HCT116 (cell line): ENCODE measurements around the gene COL19A1. TPM values are rescaled to one million over a fixed set of nuclear protein-coding genes. Genes with fewer than 3 reads are reported as not detected.

ENCODE experiments used
- ATAC-seq: fragments of 200-7000 bp; cut with Tn5 transposase; 2 replicates; pipeline ENCODE4 v1.9.1; 2020; ENCODE audit warnings: mild to moderate bottlenecking, moderate library complexity
- BruUV-seq: library from RNA; stranded (reverse); fragments of 400-500 nt; replicated peaks from 2 replicates; lab custom pipeline; 2021; lab: Mats Ljungman, UMichigan
- CTCF ChIA-PET: fragments of 300-600 bp; sonication (Branson Sonifier 250); formaldehyde crosslinking; loops from one replicate; lab custom pipeline; 2021; ENCODE audit warnings: antibody characterized with exemption; lab: Charles Lee
- POLR2A ChIA-PET: fragments of 300-600, 350-600 bp; sonication (Branson Sonifier 250); formaldehyde crosslinking; loops from one replicate; lab custom pipeline; 2021; ENCODE audit warnings: antibody characterized with exemption; lab: Charles Lee
- RAD21 ChIA-PET, 2 experiments: fragments of 300-600 bp; sonication (Branson Sonifier 250); formaldehyde crosslinking; loops; one replicate each; lab custom pipeline; 2023; ENCODE audit warnings: low total read pairs in 2 of 2; ENCODE audit not compliant: uncharacterized antibody in 2 of 2, unreplicated experiment in 2 of 2, low non-redundant PET in 1 of 2; lab: Charles Lee
- DNase-seq: peaks from one replicate; pipeline ENCODE4 v3.0.0-alpha.2; 2010; ENCODE audit warnings: low read depth, low spot score
- H2AFZ ChIP-seq: fragments of 200-600 bp; shearing (Covaris generic), sonication (generic); 2 replicates; pipeline ENCODE4 v1.6.1; 2017; ENCODE audit warnings: low read depth, mixed run types, mixed read lengths, antibody characterized with exemption, low read length; ENCODE audit not compliant: poor library complexity, severe bottlenecking
- H3K27ac ChIP-seq: 2 replicates; pipeline ENCODE4 v1.5.1; 2012; ENCODE audit warnings: low read depth, low read length
- H3K27me3 ChIP-seq: fragments of 200-600 bp; sonication (generic); 2 replicates; pipeline ENCODE4 v1.6.1; 2016; ENCODE audit warnings: mixed run types, low read length, mixed read lengths; ENCODE audit not compliant: insufficient read depth
- H3K36me3 ChIP-seq, 2 experiments: fragments of 200-500 bp in 1 of 2; fragments of 200-600 bp in 1 of 2; sonication (Bioruptor generic) in 1 of 2; sonication (generic) in 1 of 2; 2 replicates each; pipeline versions ENCODE4 v1.5.1 to v1.6.1; 2014 to 2016; ENCODE audit warnings: low read length in 2 of 2, inconsistent platforms in 1 of 2, mixed read lengths in 1 of 2, mixed run types in 1 of 2; ENCODE audit not compliant: insufficient read depth in 2 of 2, control insufficient read depth in 1 of 2
- H3K4me1 ChIP-seq, 2 experiments: fragments of 200-600 bp in 1 of 2; sonication (generic) in 1 of 2; 2 replicates each; pipeline versions ENCODE4 v1.5.1 to v1.6.1; 2012 to 2017; ENCODE audit warnings: low read length in 2 of 2, inconsistent platforms in 1 of 2, mild to moderate bottlenecking in 1 of 2, mixed read lengths in 1 of 2, mixed run types in 1 of 2, moderate library complexity in 1 of 2; ENCODE audit not compliant: insufficient read depth in 2 of 2, control insufficient read depth in 1 of 2
- H3K4me2 ChIP-seq: fragments of 200-600 bp; sonication (generic); 2 replicates; pipeline ENCODE4 v1.6.1; 2017; ENCODE audit warnings: mixed run types, low read length, mixed read lengths
- H3K4me3 ChIP-seq, 2 experiments: fragments of 200-600 bp in 1 of 2; sonication (generic) in 1 of 2; replicated peaks in 1 of 2; 2 replicates each; pipeline ENCODE4 v1.5.1; 2011 to 2016; ENCODE audit warnings: low read length in 2 of 2, control low read depth in 1 of 2, low read depth in 1 of 2, mild to moderate bottlenecking in 1 of 2, mixed read lengths in 1 of 2, mixed run types in 1 of 2
- H3K79me2 ChIP-seq: fragments of 200-600 bp; sonication (generic); 2 replicates; pipeline ENCODE4 v1.6.1; 2017; ENCODE audit warnings: mild to moderate bottlenecking, mixed run types, low read length, moderate library complexity, mixed read lengths; ENCODE audit not compliant: insufficient read depth
- H3K9ac ChIP-seq: fragments of 200-600 bp; sonication (generic); 2 replicates; pipeline ENCODE4 v1.6.1; 2016; ENCODE audit warnings: low read length, mixed read lengths
- H3K9me2 ChIP-seq: fragments of 200-600 bp; sonication (generic), shearing (Covaris generic); 2 replicates; pipeline ENCODE4 v1.6.1; 2017; ENCODE audit warnings: mixed run types, mild to moderate bottlenecking, moderate library complexity; ENCODE audit not compliant: insufficient read depth
- H3K9me3 ChIP-seq, 2 experiments: fragments of 200-500 bp in 1 of 2; fragments of 200-600 bp in 1 of 2; sonication (Bioruptor generic) in 1 of 2; sonication (generic) in 1 of 2; 2 replicates each; pipeline ENCODE4 v1.6.1; 2014 to 2017; ENCODE audit warnings: low read length in 2 of 2, mixed read lengths in 2 of 2, inconsistent platforms in 1 of 2, low read depth in 1 of 2, mild to moderate bottlenecking in 1 of 2, mixed run types in 1 of 2, moderate library complexity in 1 of 2; ENCODE audit not compliant: control insufficient read depth in 1 of 2, insufficient read depth in 1 of 2
- H4K20me1 ChIP-seq: fragments of 200-600 bp; sonication (generic), shearing (Covaris generic); 2 replicates; pipeline ENCODE4 v1.6.1; 2017; ENCODE audit warnings: mixed run types, mild to moderate bottlenecking, moderate library complexity; ENCODE audit not compliant: insufficient read depth
- CBX3 ChIP-seq: IDR thresholded peaks from 2 replicates; pipeline ENCODE4 v1.6.1; 2012; ENCODE audit warnings: low read depth
- ELF1 ChIP-seq: IDR thresholded peaks from 2 replicates; pipeline ENCODE4 v1.6.1; 2012; ENCODE audit warnings: low read depth, borderline replicate concordance
- POLR2AphosphoS5 ChIP-seq: IDR thresholded peaks from 2 replicates; pipeline ENCODE4 v1.6.1; 2011; ENCODE audit warnings: mild to moderate bottlenecking, low read depth, low read length, moderate library complexity
- SP1 ChIP-seq: IDR thresholded peaks from 2 replicates; pipeline ENCODE4 v1.6.1; 2012; ENCODE audit warnings: low read depth
- SRF ChIP-seq: IDR thresholded peaks from 2 replicates; pipeline ENCODE4 v1.6.1; 2012; ENCODE audit warnings: low read depth
- TCF7L2 ChIP-seq: IDR thresholded peaks from 2 replicates; pipeline ENCODE4 v1.7.0; 2011; ENCODE audit warnings: borderline replicate concordance, inconsistent platforms; ENCODE audit not compliant: insufficient read depth, insufficient read length; ENCODE audit errors: extremely low read depth
- ZFX ChIP-seq: fragments of 450-650 bp; IDR thresholded peaks from 2 replicates; pipeline ENCODE4 v1.6.1; 2017
- intact Hi-C: fragments of 100-400 bp; cut with micrococcal nuclease; formaldehyde crosslinking; loops from 2 replicates; pipeline ENCODE4 v1.10.0; 2022
- total RNA-seq: library from RNA; stranded (reverse); gene quantifications from one replicate; pipeline ENCODE4 v1.2.1, GENCODE V29; 2021; ENCODE audit not compliant: unreplicated experiment
- TF ChIP-seq, protein P1 (sequence below): IDR thresholded peaks from 2 replicates; pipeline ENCODE4 v1.6.1; 2012

COL19A1 gene
- total RNA-seq, 1 experiment from 2014 or later, result not detected

DNA sequence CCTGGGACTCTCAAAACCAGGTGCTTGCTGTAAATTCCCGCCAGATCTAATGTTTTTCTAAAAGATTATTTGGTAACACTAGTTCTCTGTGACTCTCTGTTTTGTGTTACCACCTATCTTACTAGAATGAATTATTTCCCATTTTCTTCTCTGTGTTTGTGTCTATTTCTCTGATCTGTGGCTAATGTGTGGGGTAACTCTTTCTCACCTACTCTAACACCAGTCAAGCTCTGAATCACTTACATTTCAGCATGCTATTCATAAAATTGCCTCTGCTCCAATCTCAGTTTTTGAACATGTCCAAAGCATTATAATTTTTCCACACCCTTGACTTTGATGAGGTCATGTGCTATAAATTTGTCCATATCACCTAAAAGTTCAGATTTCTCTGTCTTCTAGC is 23.2 kb upstream of the COL19A1 start (continued):
- TF ChIP-seq, protein P1, sequence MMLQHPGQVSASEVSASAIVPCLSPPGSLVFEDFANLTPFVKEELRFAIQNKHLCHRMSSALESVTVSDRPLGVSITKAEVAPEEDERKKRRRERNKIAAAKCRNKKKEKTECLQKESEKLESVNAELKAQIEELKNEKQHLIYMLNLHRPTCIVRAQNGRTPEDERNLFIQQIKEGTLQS, result no peak
- no peak for TF ChIP-seq SRF

DNA sequence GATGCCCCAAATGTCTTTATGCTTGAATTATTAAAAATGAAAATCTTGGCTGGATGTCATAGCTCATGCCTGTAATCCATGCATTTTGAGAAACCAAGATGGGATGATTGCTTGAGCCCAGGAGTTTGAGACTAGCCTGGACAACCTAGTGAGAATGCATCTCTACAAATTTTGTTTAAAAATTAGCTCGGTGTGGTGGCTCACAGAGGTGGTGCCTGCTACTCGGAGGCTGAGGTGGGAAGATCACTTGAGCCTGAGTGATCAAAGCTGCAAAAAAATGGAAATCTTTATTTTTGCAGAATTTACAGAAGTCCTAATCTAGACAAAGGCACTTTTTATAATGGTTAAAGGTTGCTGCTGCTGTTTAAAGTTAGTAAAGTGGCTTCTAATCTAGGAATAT is 20.0 kb upstream of the COL19A1 start:
- Histone ChIP-seq H4K20me1 (no peaks in the 10 kb centered on the region), H3K79me2 (no peaks in the 10 kb centered on the region), H3K9me2 (no peaks in the 10 kb centered on the region), H2AFZ (no peak overlapping the region), H3K9me3 (no peaks in the 10 kb centered on the region), H3K4me2 (no peak overlapping the region), H3K4me1 (no peaks in the 10 kb centered on the region), H3K27me3 (0 out of 2 replicates have a peak, but pooled peaks cover 3% of the 10 kb centered on the region), H3K4me3 (no peak overlapping the region), H3K27ac (no peak overlapping the region), H3K9ac (no peak overlapping the region), H3K36me3 (no peaks in the 10 kb centered on the region)
- POLR2A ChIA-PET, result no interaction called here
- no peak for ATAC-seq
- no TSS peak for BruUV-seq
- CTCF ChIA-PET, result no interaction called here
- intact Hi-C loops, result no loop called here
- RAD21 ChIA-PET, result no interaction called here
- TF ChIP-seq TCF7L2 (no peak), SP1 (no peak)
- no peak for DNase-seq

DNA sequence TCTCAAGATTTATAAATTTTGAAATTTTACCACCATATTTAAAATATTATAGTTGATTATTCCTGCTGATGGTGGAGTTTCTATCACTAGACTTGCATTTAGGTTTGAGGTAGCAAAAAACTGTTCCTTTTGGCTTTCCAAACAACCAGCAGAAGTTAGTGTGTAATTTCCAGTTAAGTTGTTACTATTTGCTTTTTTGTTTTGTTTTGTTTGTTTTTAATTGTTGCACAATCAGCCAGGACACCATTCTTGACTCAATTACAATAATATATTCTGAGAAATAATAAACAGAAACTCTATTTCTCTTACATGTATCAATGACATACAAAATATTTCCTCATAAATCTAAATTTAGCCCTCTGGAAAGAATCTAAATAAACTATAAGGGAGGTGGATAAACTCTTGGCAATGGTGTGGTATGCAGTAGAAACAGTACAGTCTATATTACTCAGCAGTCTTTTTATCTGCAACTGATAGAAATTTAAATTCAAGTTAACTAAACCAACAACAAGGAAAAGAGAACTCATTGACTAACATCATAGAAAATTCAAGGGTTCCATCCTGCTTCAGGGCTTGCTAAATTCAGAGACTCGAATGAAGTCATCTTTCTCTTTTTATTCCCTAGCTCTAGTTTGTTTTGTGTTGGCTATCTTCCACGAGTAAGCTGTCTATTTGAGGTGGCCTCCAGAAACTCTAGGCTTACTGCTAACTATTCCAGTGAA is 19.4 kb upstream of the COL19A1 start:
- no peak overlapping the region for H3K4me3 ChIP-seq
- ATAC-seq (no peak), DNase-seq (no peak)
- H2AFZ ChIP-seq, result no peak overlapping the region
- H3K4me2 ChIP-seq, result no peak overlapping the region
- H3K27me3 ChIP-seq, result no peaks in the 10 kb centered on the region
- no peaks in the 10 kb centered on the region for H3K4me1 ChIP-seq
- intact Hi-C loops, result no loop called here
- ChIA-PET POLR2A (no interaction called here), RAD21 (no interaction called here), CTCF (no interaction called here)
- no peaks in the 10 kb centered on the region for H4K20me1 ChIP-seq
- TF ChIP-seq ZFX (no peak), SP1 (no peak), ELF1 (no peak), CBX3 (no peak), POLR2AphosphoS5 (no peak)
- no peaks in the 10 kb centered on the region for H3K9me3 ChIP-seq
- H3K9me2 ChIP-seq, result no peaks in the 10 kb centered on the region
- no peaks in the 10 kb centered on the region for H3K79me2 ChIP-seq
- no TSS peak for BruUV-seq
- H3K36me3 ChIP-seq, result no peaks in the 10 kb centered on the region
- H3K27ac ChIP-seq, result no peak overlapping the region
- H3K9ac ChIP-seq, result no peak overlapping the region
